NCI-H1417 (cell line): ENCODE data around the gene TRAF7.
"Not testable (repeated sequence)": the region's sequence is repeated elsewhere in the genome, so short reads cannot be mapped to it uniquely, and the experiment has no call there.

ENCODE experiments used
- DNase-seq, 3 experiments: peaks; one replicate each; lab custom pipeline; 2025; lab: John Stamatoyannopoulos, UW

The TRAF7 gene

GRCh38 chr16:2155091-2155950 is at the start of gene TRAF7:
TSS of gene TRAF7 (plus strand) at chr16:2155782. CDS start at chr16:2163921, 8,139 bp downstream.
- DNase-seq, result peak; percentile 99 to 100 (median 100)

- not testable (repeated sequence) for DNase-seq
Measured at GRCh38 chr16:2106211-2106610, 49.4 kb upstream of the TRAF7 start.

- not testable (repeated sequence) for DNase-seq
Measured at GRCh38 chr16:2107121-2107790, 48.3 kb upstream of the TRAF7 start.

GRCh38 chr16:2107791-2108125 is 47.8 kb upstream of the TRAF7 start:
- DNase-seq, result not testable (repeated sequence)

GRCh38 chr16:2108446-2109270 is 46.9 kb upstream of the TRAF7 start:
- not testable (repeated sequence) for DNase-seq

- not testable (repeated sequence) for DNase-seq
Measured at GRCh38 chr16:2109271-2109580, 46.4 kb upstream of the TRAF7 start.

GRCh38 chr16:2109872-2110271 is 45.7 kb upstream of the TRAF7 start:
- not testable (repeated sequence) for DNase-seq

GRCh38 chr16:2110332-2111008 is 45.1 kb upstream of the TRAF7 start:
- DNase-seq, result not testable (repeated sequence)

GRCh38 chr16:2111009-2111353 is 44.6 kb upstream of the TRAF7 start:
- DNase-seq, result not testable (repeated sequence)

- DNase-seq, result not testable (repeated sequence)
Measured at GRCh38 chr16:2111412-2112335, 43.9 kb upstream of the TRAF7 start.

- not testable (repeated sequence) for DNase-seq
Measured at GRCh38 chr16:2112539-2113106, 43.0 kb upstream of the TRAF7 start.

GRCh38 chr16:2114225-2114624 is 41.4 kb upstream of the TRAF7 start:
- DNase-seq, result not testable (repeated sequence)

- DNase-seq, result not testable (repeated sequence)
Measured at GRCh38 chr16:2114885-2115590, 40.5 kb upstream of the TRAF7 start.

- DNase-seq, result no peak
Measured at GRCh38 chr16:2115591-2115973, 40.0 kb upstream of the TRAF7 start.

GRCh38 chr16:2116428-2116827 is 39.2 kb upstream of the TRAF7 start:
- DNase-seq, result not testable (repeated sequence)

- not testable (repeated sequence) for DNase-seq
Measured at GRCh38 chr16:2117341-2117740, 38.2 kb upstream of the TRAF7 start.

GRCh38 chr16:2117960-2118722 is 37.4 kb upstream of the TRAF7 start:
- not testable (repeated sequence) for DNase-seq

GRCh38 chr16:2121325-2121724 is 34.3 kb upstream of the TRAF7 start:
- not testable (repeated sequence) for DNase-seq

- DNase-seq, result no peak
Measured at GRCh38 chr16:2121853-2122252, 33.7 kb upstream of the TRAF7 start.
